Upper lobe of left lung (tissue), 6 donors: ENCODE results near the gene USP48. TPM values are rescaled to one million over a fixed set of nuclear protein-coding genes. Genes with fewer than 3 reads are reported as not detected.

Experiments
- ATAC-seq, 2 donors: fragments of 200-7000 bp; cut with Tn5 transposase; one replicate each; pipeline ENCODE4 v1.9.1; 2022; ENCODE audit warnings: mild to moderate bottlenecking in 2 of 2, moderate library complexity in 2 of 2; ENCODE audit not compliant: low FRiP score in 2 of 2
- DNase-seq, 2 donors: peaks; one replicate each; pipeline ENCODE4 v3.0.0-alpha.2; 2019 to 2020
- H3K27ac ChIP-seq, 4 donors: fragments of 200-600 bp; sonication (generic); one replicate each; pipeline ENCODE4 v1.5.1; 2016 to 2019
- H3K27me3 ChIP-seq, 4 donors: fragments of 200-600 bp; sonication (generic); one replicate each; pipeline ENCODE4 v1.5.1; 2017 to 2019
- H3K36me3 ChIP-seq, 4 donors: fragments of 200-600 bp; sonication (generic); one replicate each; pipeline ENCODE4 v1.5.1; 2016 to 2019
- H3K4me1 ChIP-seq, 4 donors: fragments of 200-600 bp; sonication (generic); one replicate each; pipeline ENCODE4 v1.5.1; 2018 to 2019
- H3K4me3 ChIP-seq, 4 donors: fragments of 200-600 bp; sonication (generic); one replicate each; pipeline ENCODE4 v1.5.1; 2017 to 2019; ENCODE audit warnings: mild to moderate bottlenecking in 2 of 4, moderate library complexity in 1 of 4
- H3K9me3 ChIP-seq, 4 donors: fragments of 200-600 bp; sonication (generic); one replicate each; pipeline ENCODE4 v1.5.1; 2018 to 2019
- CTCF ChIP-seq, 6 experiments: fragments of 450-650 bp in 4 of 6; fragments of 200-600 bp in 2 of 6; sonication (generic) in 2 of 6; IDR thresholded peaks; one replicate each; pipeline ENCODE4 v1.5.1; 2016 to 2019; ENCODE audit warnings: antibody characterized with exemption in 6 of 6
- EP300 ChIP-seq, 4 donors: sonication (generic); formaldehyde crosslinking; IDR thresholded peaks; one replicate each; pipeline ENCODE4 v1.5.1; 2017; ENCODE audit warnings: antibody characterized with exemption in 4 of 4, control low read depth in 2 of 4
- POLR2A ChIP-seq, 4 donors: fragments of 450-650 bp; IDR thresholded peaks; one replicate each; pipeline ENCODE4 v1.5.1; 2016 to 2017; ENCODE audit warnings: antibody characterized with exemption in 4 of 4, mild to moderate bottlenecking in 2 of 4
- POLR2AphosphoS5 ChIP-seq, 2 donors: sonication (generic); formaldehyde crosslinking; IDR thresholded peaks; one replicate each; pipeline ENCODE4 v1.5.1; 2017; ENCODE audit warnings: antibody characterized with exemption in 2 of 2
- WGBS, 2 donors: methylation state at CpG; one replicate each; pipeline ENCODE4 v1.1.5; 2017 to 2018; 5-methylcytosine and 5-hydroxymethylcytosine counted together
- total RNA-seq, 6 donors: library from RNA; depleted of rRNA in 4 of 6; stranded (reverse); fragments of >200 nt in 4 of 6; gene quantifications; one replicate each; pipeline versions ENCODE4 v1.1.0 to v1.2.1, GENCODE V29; 2016 to 2021
- donor health status: DM: no; HTN: no; CAD: no; lungs with moderate emphysema.
- donor health status: DM: no; HTN: yes; CAD: no; lungs with severe emphysema.

Gene USP48
- total RNA-seq, 6 donors from 2014 or later = 39.1 to 173 (median 53.4) TPM

GRCh38 chr1:21824926-21825325 is 42.0 kb upstream of the USP48 start:
- H3K4me3 ChIP-seq = no peak overlapping the region
- no peaks in the 10 kb centered on the region for H3K9me3 ChIP-seq
- DNase-seq (no peak), ATAC-seq (no peak)
- no peak for TF ChIP-seq POLR2AphosphoS5 (IDR thresholded peaks at IDR 0.05)
- no peak for TF ChIP-seq EP300 (IDR thresholded peaks at IDR 0.05)
- no peak for TF ChIP-seq POLR2A (IDR thresholded peaks at IDR 0.05)
- TF ChIP-seq CTCF (IDR thresholded peaks at IDR 0.05) = no peak
- peaks cover 19 to 85% (median 60%) of the 10 kb centered on the region in 4 donors for H3K36me3 ChIP-seq
- no peaks in the 10 kb centered on the region for H3K27me3 ChIP-seq
- H3K4me1 ChIP-seq = no peaks in the 10 kb centered on the region
- no peak overlapping the region for H3K27ac ChIP-seq
- 98 to 100% methylated on average over 2 of the region's 2 CpGs for WGBS, 2 donors

- WGBS, 2 donors = 81 to 86% methylated on average over 12 to 19 of the region's 22 CpGs
- no peak overlapping the region for H3K27ac ChIP-seq
- no peaks in the 10 kb centered on the region for H3K4me1 ChIP-seq
- ATAC-seq (no peak), DNase-seq (peak in 1 of 2 donors; percentile 60)
- H3K9me3 ChIP-seq = no peaks in the 10 kb centered on the region
- H3K36me3 ChIP-seq = peaks cover 17 to 77% (median 52%) of the 10 kb centered on the region in 4 donors
- H3K27me3 ChIP-seq = no peaks in the 10 kb centered on the region
- H3K4me3 ChIP-seq = no peak overlapping the region
- TF ChIP-seq POLR2A (IDR thresholded peaks at IDR 0.05) = no peak
- TF ChIP-seq CTCF (IDR thresholded peaks at IDR 0.05) = no peak
- no peak for TF ChIP-seq POLR2AphosphoS5 (IDR thresholded peaks at IDR 0.05)
- TF ChIP-seq EP300 (IDR thresholded peaks at IDR 0.05) = no peak
Observed at GRCh38 chr1:21823980-21824702, 41.2 kb upstream of the USP48 start.

GRCh38 chr1:21823206-21823979 is 40.4 kb upstream of the USP48 start:
- Histone ChIP-seq H3K27ac (no peak overlapping the region), H3K27me3 (no peaks in the 10 kb centered on the region), H3K4me1 (no peaks in the 10 kb centered on the region), H3K36me3 (peaks cover 11 to 69% (median 45%) of the 10 kb centered on the region in 4 donors), H3K9me3 (no peaks in the 10 kb centered on the region), H3K4me3 (no peak overlapping the region)
- 69 to 82% methylated on average over 30 to 44 of the region's 44 CpGs for WGBS, 2 donors
- peak in 1 of 2 donors; percentile 86 for DNase-seq
- no peak for TF ChIP-seq POLR2AphosphoS5 (IDR thresholded peaks at IDR 0.05)
- TF ChIP-seq CTCF (IDR thresholded peaks at IDR 0.05) = no peak
- no peak for TF ChIP-seq EP300 (IDR thresholded peaks at IDR 0.05)
- TF ChIP-seq POLR2A (IDR thresholded peaks at IDR 0.05) = no peak
- ATAC-seq = no peak

GRCh38 chr1:21822349-21822748 is 39.4 kb upstream of the USP48 start:
- TF ChIP-seq POLR2AphosphoS5 (IDR thresholded peaks at IDR 0.05) (no peak), CTCF (IDR thresholded peaks at IDR 0.05) (no peak), EP300 (IDR thresholded peaks at IDR 0.05) (no peak), POLR2A (IDR thresholded peaks at IDR 0.05) (no peak)
- DNase-seq = peak in 1 of 2 donors; percentile 85
- no peaks in the 10 kb centered on the region for H3K4me1 ChIP-seq
- no peaks in the 10 kb centered on the region for H3K27me3 ChIP-seq
- WGBS, 2 donors = 61 to 66% methylated on average over 3 to 8 of the region's 9 CpGs
- no peak overlapping the region for H3K27ac ChIP-seq
- peaks cover 4 to 59% (median 35%) of the 10 kb centered on the region in 4 donors for H3K36me3 ChIP-seq
- no peak overlapping the region for H3K4me3 ChIP-seq
- H3K9me3 ChIP-seq = no peaks in the 10 kb centered on the region
- peak; percentile 25 to 49 for ATAC-seq
